GM21447 (cell line): ENCODE measurements around the gene GFY.

Source experiments
- ATAC-seq: cut with Tn5 transposase; IDR thresholded peaks from one replicate; pipeline ENCODE4 v1.9.1; 2021; ENCODE audit not compliant: unreplicated experiment

GFY gene, protein sequence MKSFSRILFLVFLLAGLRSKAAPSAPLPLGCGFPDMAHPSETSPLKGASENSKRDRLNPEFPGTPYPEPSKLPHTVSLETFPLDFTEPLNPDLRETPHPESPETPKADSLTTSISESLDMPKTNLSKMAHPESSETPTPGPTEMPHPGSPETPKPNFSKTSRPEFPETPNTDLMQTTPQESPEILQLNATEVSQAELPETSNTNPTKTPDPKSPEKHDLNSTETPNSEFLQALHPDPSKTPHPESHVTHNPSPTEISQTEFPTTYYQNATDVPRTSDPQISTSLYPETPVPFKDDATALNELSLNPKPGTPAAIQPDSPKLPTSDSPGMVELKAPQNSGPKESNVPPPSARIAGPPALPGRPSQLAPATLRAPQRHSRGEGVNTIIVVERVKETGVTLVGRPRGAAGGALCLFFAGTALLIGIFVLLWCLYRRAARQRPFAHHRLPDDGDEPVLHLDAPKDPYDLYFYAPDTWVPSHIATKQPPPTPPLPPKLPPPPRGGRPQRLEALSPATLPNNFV

DNA sequence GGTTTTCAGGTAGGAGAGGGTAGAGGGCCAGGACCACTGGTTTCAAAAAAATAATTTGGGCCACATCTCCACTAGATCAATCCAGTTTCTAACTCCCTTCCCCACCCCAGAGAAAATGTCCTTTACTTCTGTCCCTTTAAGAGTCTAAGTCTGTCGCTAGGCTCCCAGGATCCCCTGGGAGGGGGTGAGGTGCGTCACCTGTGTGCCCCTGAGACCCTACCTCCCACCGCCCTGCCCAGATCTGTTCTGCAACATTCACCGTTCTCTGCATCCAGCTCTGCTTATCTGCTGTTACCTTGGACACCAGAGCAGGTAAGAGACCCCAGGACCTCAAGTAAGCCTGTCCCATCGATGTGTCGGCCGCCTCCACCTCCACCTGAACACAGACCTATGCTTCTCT is at the start of gene GFY:
Gene GFY (plus strand): TSS at position 211 of the 400 bp plus-strand sequence. CDS start 1,043 bp downstream, outside the sequence.
- no peak for ATAC-seq

DNA sequence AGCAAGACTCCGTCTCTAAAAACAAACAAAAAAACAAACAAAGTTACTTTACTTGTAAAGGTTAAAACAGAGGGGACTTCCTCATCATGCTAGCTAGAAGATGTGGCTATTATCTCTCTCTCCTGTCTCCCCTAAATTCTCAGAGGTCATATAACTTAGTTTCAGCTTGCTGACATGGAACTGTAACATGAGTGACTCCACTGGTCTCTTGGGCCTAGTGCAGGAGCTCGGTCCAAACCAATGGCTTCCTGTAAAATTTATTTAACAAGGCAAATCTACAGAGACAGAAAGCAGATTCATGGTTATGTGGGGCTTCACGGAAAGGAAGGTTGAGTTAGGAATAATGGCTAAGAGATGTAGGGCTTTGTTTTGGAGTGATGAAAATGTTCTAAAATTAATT is 46.7 kb upstream of the GFY start:
- ATAC-seq = no peak

DNA sequence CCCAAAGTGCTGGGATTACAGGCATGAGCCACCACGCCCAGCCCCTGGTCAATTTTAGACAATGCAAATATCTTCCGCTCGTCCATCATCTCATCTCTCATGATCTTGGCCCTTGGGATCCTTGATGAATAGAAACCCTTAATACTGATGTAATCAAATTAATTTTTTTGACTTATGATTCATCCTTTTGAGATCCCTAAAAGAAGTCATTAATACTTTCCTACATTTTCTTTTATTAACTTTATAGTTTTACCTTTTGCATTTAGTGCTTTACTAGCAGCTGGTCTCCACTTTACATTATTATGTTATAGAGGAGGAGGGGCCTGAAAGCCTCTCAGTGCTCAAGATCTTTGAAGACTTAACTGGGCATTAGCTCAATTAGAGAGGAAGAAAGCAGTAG is 44.8 kb upstream of the GFY start:
- ATAC-seq = no peak

GRCh38 chr19:49382639-49383038 is 42.5 kb upstream of the GFY start:
- ATAC-seq = no peak

- ATAC-seq = no peak
Measured at GRCh38 chr19:49383599-49383998, 41.6 kb upstream of the GFY start.

DNA sequence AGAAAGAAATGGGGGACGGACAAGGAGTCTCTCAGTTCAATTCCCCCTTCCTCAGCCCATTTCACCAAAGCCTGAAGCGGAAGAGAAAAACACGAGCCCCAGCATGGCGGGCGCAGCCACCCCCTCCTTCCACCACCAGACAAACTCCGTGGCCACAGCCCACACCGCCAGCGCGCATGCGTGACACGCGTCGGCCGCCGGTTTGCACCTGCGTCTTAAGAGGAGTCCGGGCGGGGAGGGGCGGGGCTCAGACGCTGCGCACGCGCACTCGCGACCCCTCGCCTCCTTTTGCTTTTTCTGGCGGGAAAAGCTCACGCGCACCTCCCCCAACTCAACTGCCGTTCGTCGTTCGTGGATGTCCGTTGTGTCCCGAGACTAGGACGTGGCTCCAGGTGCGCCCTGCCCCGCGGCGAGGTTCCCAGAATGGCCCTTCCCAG is 37.2 kb upstream of the GFY start, which contains the start of gene KASH5:
Gene KASH5 (plus strand): TSS at position 314 of the 437 bp plus-strand sequence. CDS start 2,635 bp downstream, outside the sequence.
- ATAC-seq = no peak

GRCh38 chr19:49389406-49389805 is 35.8 kb upstream of the GFY start:
- ATAC-seq = no peak

GRCh38 chr19:49390131-49390928 is 34.9 kb upstream of the GFY start:
- ATAC-seq = no peak

- ATAC-seq = no peak
Measured at GRCh38 chr19:49390929-49391359, 34.2 kb upstream of the GFY start.

- ATAC-seq = no peak
Measured at GRCh38 chr19:49391581-49392399, 33.4 kb upstream of the GFY start.

DNA sequence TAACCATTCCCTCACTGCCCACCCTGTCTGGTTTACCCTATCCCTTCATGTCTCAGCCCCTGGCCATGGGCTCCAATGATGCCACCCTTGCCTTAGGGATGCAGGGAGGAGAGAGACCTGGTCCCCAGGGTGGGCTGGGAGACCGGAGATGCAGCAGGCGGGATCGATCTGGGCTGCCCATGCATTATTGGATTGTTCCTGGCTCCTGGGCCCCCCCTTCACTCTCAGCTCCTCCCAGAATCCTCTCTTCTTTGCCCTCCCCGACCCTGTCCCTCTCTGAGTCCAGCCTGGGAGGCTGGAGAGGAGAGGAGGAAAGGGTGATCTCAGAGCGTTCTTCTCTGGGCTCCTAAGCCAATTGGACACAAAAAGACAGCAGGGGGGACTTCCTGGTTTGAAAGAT is 31.3 kb upstream of the GFY start:
- no peak for ATAC-seq

- no peak for ATAC-seq
Measured at GRCh38 chr19:49395581-49396407, 29.4 kb upstream of the GFY start.

DNA sequence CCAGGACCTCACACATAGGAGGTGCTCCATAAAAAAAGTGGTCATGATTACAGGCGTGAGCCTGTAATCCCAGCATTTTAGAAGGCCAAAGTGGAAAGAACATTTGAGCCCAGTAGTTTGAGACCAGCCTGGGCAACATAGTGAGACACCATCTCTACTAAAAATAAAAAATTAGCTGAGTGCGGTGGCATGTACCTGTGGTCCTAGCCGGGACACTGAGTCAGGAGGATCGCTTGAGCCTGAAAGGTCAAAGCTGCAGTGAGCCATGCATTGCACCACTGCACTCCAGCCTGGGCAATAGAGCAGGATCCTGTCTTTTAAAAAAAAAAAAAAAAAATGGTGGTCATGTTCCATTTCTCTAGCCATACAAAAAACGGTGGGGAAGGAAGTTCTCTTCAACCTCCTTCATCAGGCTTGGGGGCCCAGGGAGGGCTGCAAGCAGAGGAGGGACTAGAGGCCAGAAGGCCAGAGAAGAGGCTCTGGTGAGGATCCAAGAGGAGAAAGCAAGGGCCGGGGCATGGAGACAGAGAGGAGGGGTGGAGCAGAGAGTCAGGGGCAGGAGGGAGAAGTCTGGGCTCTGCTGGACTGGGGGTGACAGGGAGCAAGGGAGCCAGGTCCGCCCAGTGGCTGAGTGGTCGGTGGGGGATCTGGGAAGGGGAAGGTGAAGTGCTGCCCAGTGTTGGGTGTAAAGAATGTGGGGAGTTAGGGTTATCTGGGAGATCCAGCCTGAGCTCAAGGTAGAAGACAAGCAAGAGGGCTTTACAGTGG is 28.3 kb upstream of the GFY start:
- ATAC-seq = no peak

DNA sequence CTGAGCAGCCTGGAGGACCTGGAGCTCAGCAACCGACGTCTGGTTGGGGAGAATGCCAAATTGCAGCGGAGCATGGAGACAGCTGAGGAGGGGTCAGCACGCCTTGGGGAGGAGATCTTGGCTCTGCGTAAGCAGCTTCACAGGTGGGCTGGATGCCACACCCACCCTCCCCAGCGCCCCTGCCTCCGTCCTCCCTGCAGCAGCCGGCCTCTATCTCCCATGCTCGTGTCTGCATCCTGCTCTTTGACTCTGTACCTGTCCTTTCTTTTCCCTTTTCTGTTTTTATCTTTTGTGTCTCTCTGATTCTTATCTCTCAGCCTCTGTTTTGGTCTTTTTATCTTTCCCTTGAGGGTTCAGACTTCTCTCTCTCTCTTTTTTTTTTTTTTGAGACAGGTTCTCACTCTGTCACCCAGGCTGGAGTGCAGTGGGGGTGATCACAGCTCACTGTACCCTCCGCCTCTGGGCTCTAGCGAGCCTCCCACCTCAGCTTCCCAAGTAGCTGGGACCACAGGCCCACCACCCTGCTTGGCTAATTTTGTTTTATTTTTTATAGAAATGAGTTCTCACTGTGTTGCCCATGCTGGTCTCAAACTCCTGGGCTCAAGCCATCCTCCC is 27.1 kb upstream of the GFY start:
- no peak for ATAC-seq

DNA sequence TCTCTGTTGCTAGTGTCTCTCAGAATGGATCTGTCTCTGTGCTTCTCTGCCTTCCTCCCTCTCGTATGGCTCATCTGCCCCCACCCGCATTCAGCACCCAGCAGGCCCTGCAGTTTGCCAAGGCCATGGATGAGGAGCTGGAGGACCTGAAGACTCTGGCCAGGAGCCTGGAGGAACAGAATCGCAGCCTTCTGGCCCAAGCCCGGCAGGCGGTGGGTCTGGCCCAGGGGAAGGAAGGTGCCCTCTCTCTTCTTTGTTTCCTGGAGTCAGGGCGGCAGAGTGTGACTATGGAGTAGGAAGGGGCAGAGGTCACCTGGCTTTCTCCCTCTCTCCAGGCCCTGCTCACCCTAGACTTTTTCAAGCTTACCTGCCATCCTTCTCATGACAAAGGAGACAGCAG is 26.3 kb upstream of the GFY start:
- ATAC-seq = no peak

- ATAC-seq = no peak
Measured at GRCh38 chr19:49400029-49400428, 25.2 kb upstream of the GFY start.

DNA sequence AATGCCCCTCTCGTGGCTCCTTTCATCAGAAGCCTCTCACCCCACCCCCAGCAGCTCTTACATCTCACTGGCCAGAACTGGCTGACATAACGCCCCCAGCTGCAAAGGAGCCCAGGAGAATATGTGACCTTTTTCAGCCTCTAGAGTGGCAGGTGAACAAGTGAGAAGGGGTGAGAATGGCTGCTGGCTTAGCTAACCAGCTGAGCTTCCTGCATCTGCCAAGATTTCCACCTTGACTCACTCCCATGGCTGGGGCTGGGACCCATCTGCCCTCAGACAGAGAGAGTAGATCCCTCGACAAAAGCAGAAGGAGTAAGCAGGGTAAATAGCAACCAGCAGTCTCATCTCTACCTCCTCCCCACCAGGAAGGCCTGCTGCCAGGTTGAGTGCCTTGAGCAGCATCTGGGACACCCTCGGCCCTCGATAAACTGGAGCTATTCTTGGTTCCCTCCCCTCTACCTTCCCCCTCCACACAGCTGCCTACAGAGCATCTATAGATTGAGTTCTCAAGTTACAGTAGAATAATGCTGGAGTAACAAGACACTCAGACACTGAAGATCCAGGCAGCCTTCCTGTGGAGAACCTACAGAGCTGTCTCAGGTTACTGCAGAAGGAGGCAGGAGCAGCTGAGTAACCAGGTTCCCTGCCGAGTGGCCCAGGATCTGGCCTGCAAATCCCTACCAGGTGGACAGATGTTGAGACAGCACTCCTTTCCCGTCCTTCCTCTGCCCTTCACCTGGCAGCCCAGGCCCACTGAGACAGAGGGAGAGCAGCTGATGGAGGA is 21.6 kb upstream of the GFY start:
- ATAC-seq = no peak

DNA sequence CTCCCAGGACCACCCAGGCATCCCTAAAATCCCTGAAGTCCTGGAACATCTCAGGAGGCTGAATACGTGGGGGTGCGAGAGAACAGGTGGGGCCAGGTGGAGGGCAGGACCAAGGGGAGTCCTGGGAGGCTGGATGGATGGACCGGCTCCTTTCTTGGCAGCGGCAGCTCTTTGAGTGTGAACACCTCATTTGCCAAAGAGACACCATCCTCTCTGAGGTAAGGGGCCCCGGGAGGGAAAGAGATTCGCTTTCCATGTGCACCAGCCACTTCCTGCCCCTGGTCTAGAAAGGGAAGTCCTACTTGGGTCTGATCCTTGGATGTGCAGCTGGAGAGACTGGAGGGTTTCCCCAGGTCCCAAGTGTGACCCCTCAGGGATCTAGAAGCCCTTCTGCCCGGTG is 18.1 kb upstream of the GFY start:
- no peak for ATAC-seq
